Epithelial cell of esophagus (primary cell): Measurements from ENCODE around the gene MRPL43.

Experiments
- DNase-seq: peaks from one replicate; pipeline ENCODE4 v3.0.0; 2010; ENCODE audit warnings: low read depth
- H3K4me3 ChIP-seq: 2 replicates; pipeline ENCODE4 v1.5.1; 2011; ENCODE audit warnings: mild to moderate bottlenecking, low read length, control low read depth
- CTCF ChIP-seq: IDR thresholded peaks from 2 replicates; pipeline ENCODE4 v1.5.1; 2011; ENCODE audit warnings: low read depth, mild to moderate bottlenecking, low read length, control low read depth, inconsistent platforms; ENCODE audit not compliant: insufficient read depth; ENCODE audit errors: missing control alignments

The MRPL43 gene

DNA sequence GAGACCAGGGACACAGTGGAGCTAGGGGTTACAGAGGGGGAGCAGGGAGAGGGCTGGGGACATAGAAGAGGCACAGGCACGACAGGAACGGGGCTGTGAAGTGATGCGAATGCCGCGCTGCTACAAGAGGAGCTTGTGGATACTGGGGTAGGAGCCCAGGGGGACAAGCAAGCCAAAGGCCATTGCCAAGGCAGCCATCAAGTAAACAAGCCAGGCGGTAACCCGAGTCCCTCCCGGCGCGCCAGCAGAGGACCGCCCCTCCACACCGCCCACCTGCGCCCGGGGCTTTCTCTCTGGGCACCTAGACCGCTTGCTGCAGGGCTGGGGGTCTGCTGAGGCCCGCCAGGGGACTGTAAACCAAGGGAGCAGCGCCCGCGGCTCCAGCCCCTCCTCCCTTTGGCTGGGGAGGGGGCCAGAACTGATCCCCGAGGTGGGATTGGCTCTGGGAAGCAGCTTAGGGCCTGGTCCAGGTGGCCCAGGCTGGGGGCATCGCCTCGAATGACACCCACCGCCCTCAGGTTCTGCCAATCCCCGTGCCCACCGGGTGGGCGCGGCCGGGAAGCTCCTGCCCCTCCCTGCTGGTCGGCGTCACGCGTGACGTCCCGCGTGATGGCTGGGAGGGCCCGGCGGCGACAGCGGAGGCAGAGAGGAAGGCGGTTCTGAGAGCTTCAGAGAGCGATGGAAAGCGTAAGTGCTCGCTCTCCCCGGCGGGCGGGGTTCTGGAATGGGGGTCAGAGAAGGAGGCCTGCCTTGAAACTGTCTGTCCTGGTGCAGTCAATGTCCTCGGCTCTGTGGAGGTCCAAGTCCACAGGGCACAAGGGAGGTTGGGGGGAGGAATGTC is 44.7 kb upstream of the MRPL43 start:
- no peak for TF ChIP-seq CTCF
- peak; percentile 58 for DNase-seq
- peak overlapping the region; percentile 71 for H3K4me3 ChIP-seq

DNA sequence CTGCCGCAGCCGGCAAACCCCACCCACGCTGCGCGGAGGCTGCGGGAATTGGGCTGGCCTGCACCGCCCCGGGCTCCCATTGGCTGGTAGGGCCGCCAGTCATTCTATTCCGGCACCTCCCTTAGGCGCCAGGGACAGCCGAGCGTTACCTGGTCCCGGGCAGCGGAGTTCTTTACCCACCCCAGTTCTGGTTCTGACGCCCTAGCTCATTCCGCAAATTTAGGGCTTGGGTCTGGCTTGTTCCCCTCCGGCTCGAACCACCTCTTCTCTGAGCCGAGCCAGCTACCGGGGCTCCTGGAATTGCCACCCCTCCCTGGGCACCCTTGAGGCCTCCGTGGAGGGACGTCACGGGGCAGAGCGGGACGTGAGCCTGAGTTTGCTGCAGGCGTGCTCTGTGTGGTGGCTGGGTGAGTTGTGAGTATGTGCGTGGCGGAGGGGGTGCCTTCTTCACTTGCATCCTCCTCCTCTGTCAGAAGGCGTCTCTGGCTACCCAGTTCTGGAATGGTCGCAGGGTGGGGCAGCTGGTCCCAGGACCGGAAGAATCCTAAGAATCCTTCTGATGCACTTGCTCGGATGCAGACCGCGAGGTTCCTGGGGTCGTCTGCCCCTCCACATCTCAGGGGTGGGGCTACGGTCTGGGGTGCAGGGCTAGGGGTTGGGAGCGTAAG is 44.0 kb upstream of the MRPL43 start, which contains the start of the genes PDZD7 and SFXN3:
TSS of gene PDZD7 (minus strand) at position 2 of the 668 bp plus-strand sequence. CDS start 910 bp downstream, outside the sequence.
TSS of gene SFXN3 (plus strand) at position 107 of the 668 bp plus-strand sequence. CDS start 3,461 bp downstream, outside the sequence.
- H3K4me3 ChIP-seq = peak within 1 kb of the TSS; percentile 71
- peak; percentile 96 for DNase-seq
- no peak for TF ChIP-seq CTCF

DNA sequence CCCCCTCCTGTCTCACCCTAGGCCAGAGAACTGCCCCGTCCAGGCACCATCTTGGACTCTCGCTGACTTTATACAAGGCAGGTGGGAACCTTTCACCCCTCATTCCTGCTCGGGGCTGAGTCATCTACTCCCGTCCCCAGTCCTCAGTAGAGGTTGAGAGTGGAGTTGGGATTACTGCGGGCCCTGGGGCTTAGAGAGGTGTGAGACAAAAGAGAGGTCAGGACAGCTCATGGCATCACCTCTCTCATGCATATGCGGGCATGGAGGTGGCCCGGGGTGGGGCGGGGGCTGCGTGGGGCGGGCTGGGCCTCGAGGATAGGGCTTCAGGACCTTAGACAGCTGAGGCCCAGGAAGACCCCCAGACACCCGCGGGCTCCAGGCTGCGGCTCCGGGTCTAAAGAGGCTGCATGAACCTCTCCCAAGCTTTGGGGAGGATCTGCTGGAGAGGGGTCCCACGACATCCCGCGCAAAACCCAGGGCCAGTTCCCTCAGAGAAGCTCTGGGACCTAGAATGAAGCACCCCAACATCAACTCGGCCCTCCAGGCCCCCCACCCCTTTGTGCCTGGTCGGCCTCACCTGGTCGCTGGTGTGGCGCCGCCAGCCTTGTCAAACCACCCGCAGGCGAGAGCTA is 43.3 kb upstream of the MRPL43 start:
- no peak for TF ChIP-seq CTCF

DNA sequence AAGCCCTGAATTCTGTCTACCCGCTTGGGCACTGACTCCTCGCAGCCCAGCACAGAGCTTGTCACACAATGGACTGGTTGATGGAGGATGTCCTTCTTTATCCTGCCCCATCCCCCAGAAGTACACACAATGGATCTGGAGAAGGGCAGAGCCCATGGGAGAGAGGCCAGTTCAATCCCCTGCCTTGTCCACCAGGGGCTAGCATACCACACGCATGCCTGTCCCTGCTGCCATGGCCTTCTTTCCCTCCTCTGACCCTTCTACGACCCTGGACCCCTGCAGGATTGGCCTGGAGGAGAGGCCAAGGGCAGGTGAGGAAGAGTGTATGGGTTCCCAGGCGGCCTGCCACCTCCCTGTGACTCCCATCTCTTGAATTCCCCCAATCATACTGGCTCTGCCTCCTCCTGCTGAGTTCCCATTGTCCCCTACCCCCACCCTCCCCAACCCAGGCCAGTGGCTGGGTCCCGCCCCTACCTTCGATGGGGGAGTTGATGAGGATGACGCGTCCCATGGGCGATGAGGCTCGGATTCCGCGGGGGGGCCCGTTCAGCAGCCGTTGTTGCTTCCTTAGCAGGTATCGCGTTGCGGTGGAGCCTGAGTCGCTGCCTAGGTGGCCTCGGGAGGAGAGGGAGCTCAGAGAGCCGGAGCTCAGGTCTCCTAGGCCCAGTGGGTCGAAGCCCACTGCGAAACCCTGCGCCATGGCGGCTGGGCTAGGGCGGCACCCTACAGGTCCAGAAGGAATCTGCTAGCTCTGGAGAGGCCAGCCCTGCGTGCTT is 42.4 kb upstream of the MRPL43 start:
- peak; percentile 6 for TF ChIP-seq CTCF
- DNase-seq = no peak
- no peak overlapping the region for H3K4me3 ChIP-seq

More for the DNA sequence above, 43.3 kb upstream of the MRPL43 start:
- peak; percentile 21 for DNase-seq
- H3K4me3 ChIP-seq = peak overlapping the region; percentile 71

- no peak for DNase-seq
- no peak overlapping the region for H3K4me3 ChIP-seq
- TF ChIP-seq CTCF = no peak
These were observed 41.4 kb upstream of the MRPL43 start for GRCh38 chr10:101028446-101029337.
